Forelimb muscle (tissue), 1 donor: ENCODE data around the gene SYNGR3. TPM values are rescaled to one million over a fixed set of nuclear protein-coding genes. Genes with fewer than 3 reads are reported as not detected.
A peak's percentile ranks its signal among the peaks of the same experiment; 100 is the strongest.

ENCODE experiments used
- DNase-seq: peaks from one replicate; pipeline ENCODE4 v3.0.0-alpha.2; 2013; ENCODE audit warnings: low read depth
- polyA plus RNA-seq: library from polyadenylated mRNA; unstranded; fragments of 120-200 nt; gene quantifications from one replicate; pipeline ENCODE4 v1.2.1, GENCODE V29; 2013; ENCODE audit not compliant: insufficient read length

Gene SYNGR3
- polyA plus RNA-seq, 1 donor: 1.4 TPM

DNA sequence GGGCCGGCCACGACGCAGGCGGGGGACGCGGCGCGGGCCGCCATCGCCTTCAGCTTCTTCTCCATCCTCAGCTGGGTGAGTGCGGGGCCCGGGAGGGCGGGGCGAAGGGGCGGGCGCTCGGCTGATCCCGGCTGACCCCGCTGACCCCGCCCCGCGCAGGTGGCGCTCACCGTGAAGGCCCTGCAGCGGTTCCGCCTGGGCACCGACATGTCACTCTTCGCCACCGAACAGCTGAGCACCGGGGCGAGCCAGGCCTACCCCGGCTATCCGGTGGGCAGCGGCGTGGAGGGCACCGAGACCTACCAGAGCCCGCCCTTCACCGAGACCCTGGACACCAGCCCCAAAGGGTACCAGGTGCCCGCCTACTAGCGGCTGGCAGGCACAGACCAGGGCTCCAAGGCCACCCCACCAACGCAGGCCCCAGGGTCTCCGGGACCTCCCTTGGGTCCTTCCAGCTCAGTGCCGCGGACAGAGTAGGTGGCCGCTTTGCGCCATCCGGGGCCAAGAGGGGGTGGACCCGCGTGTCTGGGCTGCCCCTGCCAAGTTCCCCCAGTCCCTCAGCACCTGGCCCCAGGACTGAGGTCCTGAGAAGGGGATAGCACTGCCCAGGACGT, 3.0 kb downstream of the SYNGR3 start:
- no peak for DNase-seq

DNA sequence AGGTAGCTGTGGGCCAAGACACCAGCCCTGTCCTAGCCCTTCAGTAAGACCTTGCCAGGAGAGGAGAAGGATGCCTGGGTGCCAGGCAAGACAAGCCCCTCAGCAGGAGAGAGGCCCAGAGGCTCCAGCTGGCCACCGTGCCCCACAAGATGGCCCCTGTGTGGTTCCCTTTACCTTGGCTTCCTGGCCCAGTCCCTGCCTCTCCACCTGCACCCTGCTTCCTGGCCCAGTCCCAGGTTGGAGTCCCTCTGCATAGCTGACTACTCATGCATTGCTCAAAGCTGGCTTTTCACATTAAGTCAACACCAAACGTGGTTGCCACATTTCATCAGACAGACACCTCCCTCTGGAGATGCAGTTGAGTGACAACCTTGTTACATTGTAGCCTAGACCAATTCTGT, 4.0 kb downstream of the SYNGR3 start:
- DNase-seq: no peak

DNA sequence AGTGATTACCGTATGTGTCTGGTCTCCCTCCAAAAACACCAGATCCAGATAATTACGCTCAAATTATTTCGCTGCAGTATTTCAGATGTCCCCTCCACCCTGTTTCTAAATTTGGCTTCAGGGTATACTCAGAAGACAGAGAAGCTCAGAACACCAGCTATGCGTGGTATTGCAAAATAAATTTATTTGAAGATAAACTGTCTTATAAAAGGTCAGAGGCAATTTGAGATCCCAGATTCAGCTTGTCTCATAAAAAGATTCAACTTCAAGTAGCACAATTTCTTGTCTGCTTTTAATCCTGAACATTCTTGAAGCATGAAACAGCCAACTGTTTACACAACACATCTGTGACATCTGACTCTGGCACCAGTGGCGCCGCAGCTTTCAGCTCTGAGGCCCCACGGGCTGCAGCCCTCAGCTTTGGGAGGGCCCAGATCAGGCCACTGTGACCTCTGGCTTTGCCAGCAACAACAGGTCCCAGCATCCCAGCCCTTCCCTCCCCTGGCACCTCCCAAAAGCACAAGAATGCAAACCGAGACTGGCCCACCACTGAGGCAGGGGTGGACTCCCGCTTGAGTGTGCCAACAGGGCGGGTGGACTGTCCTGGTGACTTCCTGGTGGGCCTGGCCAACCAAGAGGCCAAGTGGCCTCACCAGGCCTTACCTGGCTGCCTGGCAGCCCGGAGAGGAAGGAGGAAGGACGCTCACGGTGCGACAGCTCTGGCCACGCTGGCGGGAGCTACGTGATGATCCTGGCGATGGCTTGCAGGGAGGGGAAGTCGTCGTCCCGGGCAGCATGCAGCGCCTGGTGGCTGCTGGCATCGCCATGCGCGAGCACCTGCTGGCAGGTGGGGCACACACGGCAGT, 8.0 kb downstream of the SYNGR3 start:
- DNase-seq: no peak

DNA sequence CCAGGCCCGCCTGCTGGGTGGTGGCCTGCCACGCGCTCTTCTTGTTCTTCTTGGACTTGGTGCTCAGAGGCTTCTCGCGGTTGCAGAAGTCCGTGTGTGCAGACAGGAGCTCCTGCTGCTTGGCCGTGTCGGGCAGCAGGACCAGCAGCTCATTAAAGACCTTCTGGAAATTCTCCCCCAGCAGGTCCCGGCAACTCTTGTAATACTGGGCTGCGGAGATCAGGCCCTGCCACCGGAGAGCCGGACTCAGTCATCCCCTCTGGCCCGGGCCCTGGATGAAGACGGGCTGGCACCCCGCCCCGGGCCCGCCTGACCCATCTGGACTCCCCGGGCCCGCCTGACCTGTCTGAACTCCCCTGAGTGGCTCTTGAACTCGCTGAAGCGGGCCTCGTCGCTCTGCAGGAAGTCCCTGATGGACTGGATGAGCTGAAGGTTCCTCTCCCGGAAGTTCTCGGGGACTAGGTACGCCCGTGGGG, 8.6 kb downstream of the SYNGR3 start:
- DNase-seq: no peak

DNA sequence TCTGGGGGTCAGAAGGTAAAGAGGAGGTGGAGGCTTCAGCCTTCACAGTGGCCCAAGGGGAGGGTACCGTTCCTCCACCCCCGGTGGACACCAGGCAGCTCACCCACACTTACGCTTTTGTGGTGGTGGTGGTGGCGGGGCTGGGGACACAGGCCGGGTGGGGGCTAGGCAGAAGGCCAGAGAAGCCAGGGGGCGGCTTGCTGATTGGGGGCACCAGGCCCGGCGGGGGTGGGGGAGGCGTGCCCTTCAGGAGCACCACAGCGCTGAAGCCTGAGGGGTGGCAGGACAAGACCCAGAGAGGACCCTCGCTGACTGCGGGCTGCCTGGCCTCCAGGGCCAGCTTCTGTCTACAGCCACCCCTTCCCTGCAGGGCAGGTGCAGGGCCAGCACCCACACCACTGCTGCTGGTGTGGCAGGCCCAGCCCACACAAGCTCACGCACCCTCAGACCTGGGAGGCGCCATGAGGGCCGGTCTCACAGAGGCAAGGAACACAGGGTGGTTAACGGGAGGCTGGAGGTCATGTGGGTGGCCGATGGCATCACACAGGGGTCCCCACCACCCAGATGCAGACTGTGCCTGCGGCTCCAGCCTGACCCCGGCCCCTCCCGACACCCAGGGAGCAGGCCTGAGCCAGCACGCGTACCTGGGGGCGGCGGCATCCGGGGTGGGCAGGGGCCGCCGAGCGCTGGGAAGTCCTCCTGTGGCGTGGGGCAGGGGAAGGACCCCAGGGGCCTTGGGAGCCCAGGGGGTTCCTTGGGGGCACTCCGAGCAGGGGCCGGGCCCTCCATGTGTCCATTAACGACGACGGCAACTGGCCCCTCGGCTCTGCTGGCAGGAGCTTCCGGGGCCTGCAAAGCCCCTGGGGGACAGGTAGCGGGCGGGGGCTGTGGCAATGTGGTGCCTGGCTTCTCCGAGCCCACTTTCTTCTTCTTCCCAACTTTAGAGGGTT, 9.4 kb downstream of the SYNGR3 start:
- no peak for DNase-seq

DNA sequence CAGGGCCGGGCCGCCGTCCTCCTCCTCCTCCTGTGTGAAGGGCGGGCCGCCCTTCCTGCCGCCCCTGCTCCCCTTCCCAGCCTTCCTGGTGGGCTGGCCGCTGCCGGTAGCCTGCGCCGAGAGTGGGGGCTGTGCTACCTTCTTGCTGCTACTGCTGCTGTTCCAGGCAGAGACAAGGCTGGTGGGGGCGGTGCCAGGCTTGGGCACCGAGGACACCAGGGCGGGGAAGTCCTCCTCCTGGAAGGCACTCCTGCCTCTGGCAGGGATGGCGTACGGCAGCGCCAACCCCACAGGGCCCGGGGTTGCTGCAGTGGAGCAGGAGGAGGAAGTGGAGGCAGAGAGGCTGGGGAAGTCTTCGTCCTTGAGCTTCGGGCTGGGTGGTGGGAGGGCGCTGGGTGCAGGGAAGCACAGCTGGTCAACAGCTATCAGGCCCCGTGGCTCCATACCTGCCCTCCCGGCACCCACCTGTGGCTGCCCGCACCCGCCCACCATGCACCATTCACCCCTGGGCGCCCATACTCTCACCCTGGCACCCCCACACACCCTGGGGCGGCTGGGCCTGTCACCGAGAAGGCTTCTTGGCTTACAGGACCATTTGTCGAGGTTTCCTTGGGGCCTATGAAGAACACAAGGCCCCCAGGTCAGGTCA, 10.2 kb downstream of the SYNGR3 start:
- DNase-seq: no peak

DNA sequence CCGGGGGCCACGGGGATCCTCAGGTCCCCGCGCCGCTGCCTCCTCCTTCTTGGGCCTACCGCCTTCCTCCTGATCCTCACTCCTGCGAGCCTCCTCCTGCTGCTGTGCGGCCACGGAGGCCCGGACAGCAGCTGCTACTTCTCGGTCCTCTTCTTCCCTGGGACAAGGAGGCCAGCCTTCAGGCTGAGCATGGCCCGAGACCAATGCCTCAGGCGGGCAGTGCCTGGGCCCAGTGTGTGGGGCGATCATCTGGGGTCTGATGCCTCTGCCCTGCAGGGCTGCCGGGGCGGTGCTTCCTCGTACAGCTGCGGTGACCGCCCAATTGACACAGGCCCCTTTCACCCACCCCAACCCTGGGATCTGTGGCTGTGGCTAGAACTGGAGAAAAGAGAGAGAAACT, 11.3 kb downstream of the SYNGR3 start:
- DNase-seq: no peak

DNA sequence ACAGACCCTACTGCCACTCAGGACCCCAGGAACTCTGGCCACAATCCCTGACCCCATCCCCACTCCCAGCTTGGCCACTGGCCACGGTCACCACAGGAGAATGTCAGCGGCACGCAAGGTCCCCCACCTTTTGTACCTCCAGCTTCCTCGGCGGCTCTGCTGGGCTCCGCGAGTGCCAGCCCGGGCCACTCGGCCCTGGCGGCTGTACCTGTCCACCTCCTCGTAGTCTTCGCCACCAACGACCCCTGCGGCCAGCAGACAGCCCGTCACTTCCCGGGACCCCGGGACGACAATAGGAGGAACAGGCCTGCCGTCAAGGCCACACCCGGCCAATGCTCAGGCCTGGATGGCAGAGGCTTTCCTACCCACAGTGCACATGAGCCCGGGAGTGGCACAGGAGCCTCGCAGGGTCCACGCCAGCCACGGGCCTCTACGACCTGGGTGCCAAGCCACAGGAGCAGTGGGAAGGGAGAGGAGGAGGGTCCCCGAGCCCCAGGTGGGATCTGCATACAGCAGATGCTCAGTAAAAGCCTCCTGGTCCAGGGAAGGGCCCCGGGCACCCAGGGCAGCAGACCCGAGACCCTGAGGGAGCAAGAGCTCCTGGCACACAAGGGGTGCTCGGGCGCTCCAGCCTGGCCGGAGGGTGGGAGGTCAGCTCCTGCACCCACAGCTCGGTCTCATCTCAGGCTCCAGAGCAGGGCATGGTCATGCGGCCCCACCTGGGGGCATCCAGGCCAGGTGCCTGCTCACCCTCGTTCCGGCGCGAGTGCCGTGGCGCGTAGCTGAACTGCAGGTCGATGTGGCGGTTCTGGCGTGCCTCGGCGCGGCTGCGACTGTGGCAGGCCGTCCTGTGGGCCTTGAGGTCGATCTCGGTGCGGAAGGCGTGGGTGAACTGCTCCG, 11.9 kb downstream of the SYNGR3 start:
- no peak for DNase-seq

DNA sequence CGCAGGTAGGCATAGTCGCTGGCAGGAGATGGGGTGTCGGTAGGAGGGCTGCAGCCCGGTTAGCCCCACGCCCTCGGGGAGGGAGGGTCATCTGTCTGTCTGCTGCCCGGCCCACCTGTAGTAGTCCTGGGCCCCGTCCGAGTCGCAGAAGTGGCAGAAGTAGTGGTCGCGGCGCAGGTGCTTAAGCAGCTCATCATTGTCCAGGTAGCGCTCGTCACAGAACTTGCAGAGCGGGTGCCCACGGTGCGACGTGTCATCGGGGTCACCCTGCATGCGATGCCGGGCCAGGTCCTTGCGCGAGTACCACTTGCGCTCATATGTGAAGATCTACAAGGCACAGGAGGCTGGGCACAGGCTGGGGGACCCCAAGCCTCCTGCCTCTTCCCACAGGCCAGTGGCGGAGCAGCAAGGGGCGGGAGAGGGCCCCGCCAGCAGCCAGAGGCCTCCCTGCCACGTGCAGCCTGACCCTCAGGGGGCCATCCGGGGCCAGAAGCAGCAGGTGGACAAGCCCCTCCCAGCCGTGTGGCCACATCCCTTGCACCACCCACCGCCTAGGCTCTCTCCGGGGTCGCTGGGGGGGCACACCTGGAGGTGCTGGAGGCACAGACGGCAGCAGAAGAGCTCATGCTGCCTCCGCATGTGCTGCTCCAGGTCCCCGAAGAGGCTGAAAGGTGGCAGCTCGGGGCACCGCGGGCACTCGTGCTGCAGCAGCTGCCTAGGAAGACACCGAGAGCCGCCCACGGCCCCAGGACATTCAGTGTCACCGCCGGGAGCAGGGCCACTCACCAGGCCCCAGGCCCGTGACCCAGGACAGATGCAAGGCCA, 12.8 kb downstream of the SYNGR3 start:
- DNase-seq: no peak

DNA sequence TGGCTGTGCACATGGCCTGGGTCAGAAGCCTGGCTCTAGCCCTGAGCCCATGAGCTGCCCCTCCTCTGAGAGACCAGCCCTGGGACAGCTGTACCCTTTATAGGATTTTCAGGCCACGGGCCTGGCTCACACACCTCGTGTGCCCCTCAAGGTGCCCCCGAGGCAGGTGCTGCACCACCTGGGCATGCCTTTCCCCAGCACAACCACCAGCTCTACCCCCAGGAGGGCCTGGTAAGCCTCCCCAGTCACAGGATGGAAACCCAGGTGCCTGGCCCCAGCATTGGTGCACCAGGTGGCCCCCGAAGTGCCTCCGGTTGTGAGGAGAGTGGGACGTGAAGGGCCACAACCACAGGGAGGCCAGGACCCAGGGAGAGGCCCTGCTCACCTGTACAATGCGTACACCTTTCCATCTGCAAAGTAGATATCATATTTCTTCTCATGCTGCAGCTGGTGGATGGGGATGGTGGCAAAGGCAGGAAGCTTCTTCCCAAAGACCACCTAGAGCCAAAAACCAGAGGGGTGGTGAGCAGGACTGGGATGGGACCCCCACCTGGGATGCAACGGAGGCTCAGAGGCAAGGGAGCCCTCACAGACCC, 13.6 kb downstream of the SYNGR3 start:
- no peak for DNase-seq

DNA sequence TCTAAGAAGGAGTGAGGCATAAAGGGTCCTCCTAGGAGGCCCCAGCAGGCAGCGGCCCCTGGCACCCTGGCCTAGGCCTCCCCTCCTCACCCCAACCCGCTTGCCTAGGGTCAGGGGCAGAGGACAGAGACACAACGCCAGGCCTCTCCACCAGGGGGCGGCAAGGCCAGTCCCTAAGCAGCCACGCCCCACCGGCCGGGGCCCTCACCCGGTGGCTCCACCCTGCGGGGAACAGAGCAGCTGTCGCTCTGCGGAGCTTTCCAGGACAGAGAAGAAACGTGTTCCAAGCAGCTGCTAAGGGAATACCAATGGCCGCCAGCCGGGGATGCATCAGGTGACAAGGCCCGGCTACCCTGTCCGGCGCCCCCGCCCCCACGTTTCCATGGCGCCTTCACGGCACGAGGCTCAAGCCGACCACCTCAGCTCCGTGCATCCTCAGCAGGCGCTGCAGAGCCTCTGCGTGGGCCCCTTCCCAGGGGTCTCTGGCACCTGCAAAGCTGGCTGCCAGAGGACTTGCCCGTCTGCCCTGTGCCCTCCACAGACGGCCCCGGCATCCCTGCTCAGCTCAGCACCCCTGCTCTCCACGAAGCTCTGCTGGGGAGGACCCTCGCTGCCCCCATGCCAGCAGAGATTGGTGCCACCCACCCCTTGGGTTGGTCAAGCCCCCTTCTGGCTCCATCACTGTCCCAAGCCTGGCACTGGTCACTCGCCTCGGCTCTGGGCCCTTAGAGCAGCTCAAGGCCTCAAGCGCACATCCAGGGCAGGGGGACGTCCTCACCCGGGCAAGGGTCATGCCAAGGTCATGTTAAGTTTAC, 14.3 kb downstream of the SYNGR3 start:
- DNase-seq: peak; percentile 39

DNA sequence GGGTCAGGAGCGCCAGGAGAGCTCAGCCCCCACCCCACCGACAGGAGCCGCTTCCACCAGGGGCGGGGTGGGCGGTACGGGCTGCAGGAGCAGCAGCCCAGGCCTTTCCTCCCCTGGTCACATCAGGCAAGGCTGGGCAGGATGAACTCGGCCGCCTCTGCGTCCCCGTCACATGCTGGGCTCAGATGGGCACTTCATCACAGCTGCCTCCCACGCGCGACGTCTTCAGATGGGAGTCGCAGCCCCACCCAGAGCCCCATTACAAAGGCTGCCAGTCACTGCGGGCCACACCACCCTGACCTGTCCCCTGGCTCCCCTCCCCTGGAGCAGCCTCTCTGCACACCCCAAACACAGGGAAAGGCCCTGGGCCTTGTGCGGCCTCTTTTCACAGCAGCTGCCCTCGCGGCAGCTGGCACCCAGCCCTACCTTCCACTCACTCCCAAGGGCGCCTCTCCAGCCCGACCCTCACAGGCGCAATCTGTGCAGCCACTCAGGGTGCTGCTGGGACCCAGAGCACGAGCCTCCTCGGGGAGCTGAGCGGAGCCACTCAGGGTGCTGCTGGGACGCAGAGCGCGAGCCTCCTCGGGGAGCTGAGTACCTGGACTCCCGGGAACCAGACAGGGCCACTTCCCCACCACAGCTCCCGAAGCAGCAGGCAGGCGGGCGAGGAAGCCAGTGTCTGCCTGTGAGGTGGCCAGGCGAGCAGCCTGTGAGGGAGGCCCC, 15.2 kb downstream of the SYNGR3 start:
- DNase-seq: no peak

DNA sequence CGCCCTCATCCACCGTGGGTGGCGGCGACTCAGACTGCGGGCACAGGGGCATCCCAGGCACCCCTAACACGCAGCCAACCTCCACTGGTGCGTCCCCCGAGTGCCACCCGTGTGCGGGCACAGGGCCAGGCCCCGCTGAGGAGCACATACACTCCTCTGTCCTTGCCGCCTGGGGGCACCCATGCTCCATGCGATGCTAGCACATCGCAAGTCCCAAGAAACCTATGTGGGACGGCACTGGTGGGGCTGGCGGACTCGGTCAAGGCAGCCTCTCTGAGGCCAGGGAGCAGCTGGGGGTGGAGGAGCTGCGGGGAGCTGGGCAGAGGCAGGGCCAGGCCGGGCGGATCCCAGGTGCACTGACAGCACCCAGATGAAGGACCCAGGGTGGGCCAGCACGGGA, 15.9 kb downstream of the SYNGR3 start:
- no peak for DNase-seq

DNA sequence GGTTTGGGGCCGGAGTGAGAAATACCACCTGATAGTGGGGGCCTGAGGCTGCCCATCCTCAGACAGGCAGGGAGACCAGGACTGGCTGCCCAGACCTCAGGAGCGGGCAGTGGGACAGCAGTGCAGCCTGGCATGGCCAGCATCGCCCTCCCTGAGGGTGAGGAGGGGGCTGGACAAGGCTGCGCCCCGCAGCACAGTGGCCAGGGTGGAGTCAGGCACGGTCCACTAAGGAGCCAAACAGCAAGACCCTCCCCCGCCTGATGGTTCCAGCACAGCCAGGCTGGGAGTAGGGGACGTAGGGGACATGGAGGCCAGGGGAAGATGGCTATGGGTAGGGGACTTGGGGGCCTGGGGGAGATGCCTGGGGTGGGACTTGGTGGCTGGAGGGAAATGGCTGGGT, 16.5 kb downstream of the SYNGR3 start:
- no peak for DNase-seq

DNA sequence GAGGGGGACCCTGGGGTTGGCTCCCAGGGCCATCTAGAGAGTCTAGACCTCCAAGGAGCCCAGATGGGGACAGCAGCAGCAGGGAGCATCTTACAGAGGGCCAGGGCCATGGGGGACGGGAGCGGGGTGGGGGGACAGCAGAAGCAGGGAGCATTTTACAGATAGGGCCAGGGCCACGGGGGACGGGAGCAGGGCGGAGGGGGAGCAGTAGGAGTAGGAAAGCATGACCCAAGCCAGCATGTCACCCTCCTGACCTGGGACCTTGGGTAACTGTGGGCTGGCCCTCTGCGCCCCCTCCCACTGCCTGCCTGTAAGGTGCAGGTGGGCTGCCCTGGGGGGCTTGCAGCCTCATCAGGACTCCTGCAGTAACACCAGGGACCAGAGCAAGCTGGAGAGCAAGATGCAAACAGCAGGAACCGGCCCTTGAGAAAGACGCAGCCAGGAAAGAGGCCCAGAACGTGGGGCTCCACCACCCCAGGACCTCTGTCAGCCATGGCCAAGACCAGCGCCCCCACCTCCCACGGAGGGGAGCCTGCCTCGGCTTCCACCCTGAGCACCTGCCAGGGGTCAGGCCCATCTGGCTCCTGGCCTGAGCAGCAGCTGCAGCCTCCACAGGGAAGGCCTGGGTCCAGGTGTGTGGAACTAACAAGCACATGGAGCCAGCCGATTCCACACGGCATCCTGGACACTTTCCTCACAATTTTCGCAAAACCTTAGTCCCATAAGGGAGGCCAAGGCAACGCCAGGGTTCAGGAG, 17.5 kb downstream of the SYNGR3 start:
- no peak for DNase-seq

DNA sequence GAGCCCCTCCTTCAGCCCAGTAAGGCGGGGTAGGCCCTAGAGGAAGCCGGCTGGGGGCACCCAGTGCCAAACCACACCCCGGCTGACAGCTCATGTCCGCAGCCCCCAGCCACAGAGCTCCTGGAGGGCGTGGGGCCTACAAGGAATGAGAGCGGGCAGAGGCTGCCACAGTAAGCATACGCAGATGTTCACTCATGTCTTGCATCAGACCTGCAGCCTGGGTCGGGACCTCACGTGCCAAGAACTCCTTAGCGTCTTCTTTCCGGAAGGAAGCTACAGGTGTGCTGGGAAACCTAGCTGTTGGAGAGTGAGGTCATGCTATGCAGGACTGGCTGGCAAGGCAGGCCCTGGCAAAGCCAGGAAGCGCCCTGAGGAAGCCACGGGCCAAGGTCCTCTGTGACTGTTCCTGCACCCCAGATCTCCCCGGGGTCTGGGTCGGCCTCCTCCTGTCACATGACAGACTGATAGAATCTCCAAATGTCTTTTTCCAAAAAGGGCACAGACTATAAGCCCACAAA, 18.3 kb downstream of the SYNGR3 start:
- DNase-seq: no peak
